HepG2 (cell line): Measurements from ENCODE around the gene ARHGAP35. TPM values are rescaled to one million over a fixed set of nuclear protein-coding genes. Genes with fewer than 3 reads are reported as not detected.

Source experiments
- ARNT2 ChIP-seq: sonication (generic); formaldehyde crosslinking; IDR thresholded peaks from 2 replicates; pipeline ENCODE4 v1.8.0; 2022; ENCODE audit warnings: mild to moderate bottlenecking, low read depth, missing genetic modification reagents, moderate library complexity
- ARNTL ChIP-seq: sonication (generic); formaldehyde crosslinking; IDR thresholded peaks from 2 replicates; pipeline ENCODE4 v1.4.0; 2020; ENCODE audit warnings: mild to moderate bottlenecking, missing genetic modification reagents
- CERS6 ChIP-seq: sonication (generic); formaldehyde crosslinking; IDR thresholded peaks from 2 replicates; pipeline ENCODE4 v1.5.0; 2020; ENCODE audit warnings: missing genetic modification reagents
- FOSL2 ChIP-seq: sonication (generic); formaldehyde crosslinking; IDR thresholded peaks from 2 replicates; pipeline ENCODE4 v1.4.0; 2020; ENCODE audit warnings: missing genetic modification reagents
- HNRNPL ChIP-seq: fragments of 200-400 bp; formaldehyde crosslinking; IDR thresholded peaks from 2 replicates; pipeline ENCODE4 v1.6.1; 2017; ENCODE audit warnings: mild to moderate bottlenecking, low read depth, low read length
- IRX3 ChIP-seq: sonication (generic); formaldehyde crosslinking; IDR thresholded peaks from 2 replicates; pipeline ENCODE4 v1.8.1; 2023; ENCODE audit warnings: mild to moderate bottlenecking, low read depth, missing genetic modification reagents, borderline replicate concordance
- KDM1A ChIP-seq: IDR thresholded peaks from 2 replicates; pipeline ENCODE4 v1.6.1; 2016; ENCODE audit warnings: missing compliant biosample characterization
- KLF12 ChIP-seq: sonication (generic); formaldehyde crosslinking; IDR thresholded peaks from 2 replicates; pipeline ENCODE4 v1.4.0; 2020; ENCODE audit warnings: missing genetic modification reagents, borderline replicate concordance
- MEIS1 ChIP-seq: sonication (generic); formaldehyde crosslinking; IDR thresholded peaks from 2 replicates; pipeline ENCODE4 v1.9.0; 2021; ENCODE audit warnings: mild to moderate bottlenecking, missing genetic modification reagents, moderate library complexity, borderline replicate concordance
- MTF1 ChIP-seq: sonication (generic); formaldehyde crosslinking; IDR thresholded peaks from 2 replicates; pipeline ENCODE4 v1.5.0; 2020; ENCODE audit warnings: missing genetic modification reagents
- NCOR1 ChIP-seq: fragments of 200-600 bp; sonication (generic); IDR thresholded peaks from 2 replicates; pipeline ENCODE4 v1.7.0; 2017; ENCODE audit warnings: antibody characterized with exemption, low read length, borderline replicate concordance
- PAF1 ChIP-seq: IDR thresholded peaks from 2 replicates; pipeline ENCODE4 v1.6.1; 2016; ENCODE audit warnings: missing genetic modification reagents, missing compliant biosample characterization
- SAP130 ChIP-seq: IDR thresholded peaks from 2 replicates; pipeline ENCODE4 v1.6.1; 2016; ENCODE audit warnings: low read depth
- TBL1XR1 ChIP-seq: fragments of 150-350 bp; IDR thresholded peaks from 2 replicates; pipeline ENCODE4 v1.6.1; 2014; ENCODE audit warnings: borderline replicate concordance, low read length; ENCODE audit not compliant: partially characterized antibody
- ZMYM3 ChIP-seq: sonication (generic); formaldehyde crosslinking; IDR thresholded peaks from 2 replicates; pipeline ENCODE4 v1.5.1; 2020; ENCODE audit warnings: mild to moderate bottlenecking, missing genetic modification reagents
- ZNF274 ChIP-seq: sonication (generic); formaldehyde crosslinking; IDR thresholded peaks from 2 replicates; pipeline ENCODE4 v1.5.1; 2020; ENCODE audit warnings: mild to moderate bottlenecking, missing genetic modification reagents
- ZNF501 ChIP-seq: sonication (generic); formaldehyde crosslinking; IDR thresholded peaks from 2 replicates; pipeline ENCODE4 v1.5.1; 2020; ENCODE audit warnings: mild to moderate bottlenecking, moderate library complexity, missing genetic modification reagents
- ZNF563 ChIP-seq: sonication (generic); formaldehyde crosslinking; IDR thresholded peaks from 2 replicates; pipeline ENCODE4 v1.8.0; 2022; ENCODE audit warnings: mild to moderate bottlenecking, moderate library complexity, missing genetic modification reagents
- ZNF570 ChIP-seq: sonication (generic); formaldehyde crosslinking; IDR thresholded peaks from 2 replicates; pipeline ENCODE4 v1.4.0; 2020; ENCODE audit warnings: mild to moderate bottlenecking, missing genetic modification reagents, borderline replicate concordance
- ZNF687 ChIP-seq: sonication (generic); formaldehyde crosslinking; IDR thresholded peaks from 2 replicates; pipeline ENCODE4 v1.5.1; 2020; ENCODE audit warnings: mild to moderate bottlenecking, missing genetic modification reagents, moderate library complexity
- ZNF790 ChIP-seq: sonication (generic); formaldehyde crosslinking; IDR thresholded peaks from 2 replicates; pipeline ENCODE4 v1.8.0; 2022; ENCODE audit warnings: missing genetic modification reagents, mild to moderate bottlenecking, borderline replicate concordance
- ZSCAN30 ChIP-seq: sonication (generic); formaldehyde crosslinking; IDR thresholded peaks from 2 replicates; pipeline ENCODE4 v1.5.0; 2020; ENCODE audit warnings: mild to moderate bottlenecking, missing genetic modification reagents
- polyA plus RNA-seq, 8 experiments: library from polyadenylated mRNA; depleted of rRNA in 3 of 8; stranded (reverse) in 7 of 8; unstranded in 1 of 8; fragments of >200 nt; fragmentation: Illumina TruSeq in 4 of 8; extraction: Trizol in 4 of 8; gene quantifications; 2 replicates each; pipeline versions ENCODE4 v1.2.1 to v1.2.3, GENCODE V29; 2011 to 2016; ENCODE audit warnings: low read depth in 4 of 8, missing spikeins in 1 of 8, mixed read lengths in 1 of 8; ENCODE audit not compliant: insufficient read depth in 1 of 8
- total RNA-seq, 5 experiments: library from RNA; depleted of rRNA; stranded (reverse); fragments of >200 nt; fragmentation: Illumina TruSeq; extraction: Trizol; gene quantifications; 2 replicates each; pipeline ENCODE4 v1.2.3, GENCODE V29; 2016; ENCODE audit warnings: low read depth in 1 of 5

Gene ARHGAP35
- total and polyA plus RNA-seq, 2 of the 13 experiments (the other 11 are each of a cell fraction or from before 2014, with no cell fraction given): 30.1 to 30.2 TPM

- TF ChIP-seq ZNF687 (CRISPR knock-in tag): peak; percentile 68
- no peak for TF ChIP-seq NCOR1
- TF ChIP-seq FOSL2: no peak
- TF ChIP-seq KLF12 (CRISPR knock-in tag): no peak
- no peak for TF ChIP-seq ARNTL (CRISPR knock-in tag)
- no peak for TF ChIP-seq MEIS1 (CRISPR knock-in tag)
- TF ChIP-seq ARNT2 (CRISPR knock-in tag): no peak
- no peak for TF ChIP-seq ZNF274 (CRISPR knock-in tag)
- no peak for TF ChIP-seq TBL1XR1
- 0 out of 2 replicates have a peak, but pooled peaks have one; percentile 52 for TF ChIP-seq HNRNPL
- no peak for TF ChIP-seq ZMYM3 (CRISPR knock-in tag)
- TF ChIP-seq KDM1A (CRISPR knock-in tag): 0 out of 2 replicates have a peak, but pooled peaks have one; percentile 20
- TF ChIP-seq MTF1 (CRISPR knock-in tag): no peak
- TF ChIP-seq IRX3 (CRISPR knock-in tag): no peak
- no peak for TF ChIP-seq PAF1 (CRISPR knock-in tag)
- 0 out of 2 replicates have a peak, but pooled peaks have one; percentile 25 for TF ChIP-seq SAP130 (CRISPR knock-in tag)
- TF ChIP-seq ZNF563: no peak
- TF ChIP-seq ZNF790 (CRISPR knock-in tag): no peak
- TF ChIP-seq CERS6 (CRISPR knock-in tag): no peak
- no peak for TF ChIP-seq ZNF501
- TF ChIP-seq ZNF570 (CRISPR knock-in tag): no peak
- TF ChIP-seq ZSCAN30 (CRISPR knock-in tag): no peak
Measured at GRCh38 chr19:46812977-46813838, 47.6 kb upstream of the ARHGAP35 start (continued).
